GM19328 (cell line): ENCODE data around the gene SAE1.
"Not testable (repeated sequence)": the region's sequence is repeated elsewhere in the genome, so short reads cannot be mapped to it uniquely, and the experiment has no call there.

ENCODE experiments used
- ATAC-seq: cut with Tn5 transposase; IDR thresholded peaks from one replicate; pipeline ENCODE4 v1.9.1; 2021; ENCODE audit warnings: mild to moderate bottlenecking, moderate library complexity; ENCODE audit not compliant: unreplicated experiment

SAE1 gene

GRCh38 chr19:47130589-47131227 is at the start of gene SAE1:
SAE1 (plus strand) TSS chr19:47130835; CDS start chr19:47130931, 96 bp downstream.
- peak; percentile 84 for ATAC-seq

DNA sequence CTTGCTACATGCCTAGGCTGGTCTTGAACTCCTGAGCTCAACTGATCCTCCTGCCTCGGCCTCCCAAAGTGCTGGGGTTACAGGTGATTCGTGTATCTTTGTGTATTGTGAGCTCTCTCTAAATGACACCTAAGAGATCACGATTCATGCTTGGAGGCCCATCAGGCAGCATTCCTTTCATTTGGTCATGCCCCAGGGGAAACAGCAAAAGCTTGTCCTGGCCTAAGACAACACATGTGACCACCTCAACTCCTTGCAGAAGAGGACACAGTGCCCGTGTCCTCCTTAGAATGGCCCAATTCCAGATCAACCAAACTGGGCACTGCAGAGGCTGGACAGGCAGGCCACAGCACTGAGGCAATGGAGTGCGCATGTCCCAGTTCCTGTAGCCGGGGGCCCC is 49.5 kb upstream of the SAE1 start:
- no peak for ATAC-seq

DNA sequence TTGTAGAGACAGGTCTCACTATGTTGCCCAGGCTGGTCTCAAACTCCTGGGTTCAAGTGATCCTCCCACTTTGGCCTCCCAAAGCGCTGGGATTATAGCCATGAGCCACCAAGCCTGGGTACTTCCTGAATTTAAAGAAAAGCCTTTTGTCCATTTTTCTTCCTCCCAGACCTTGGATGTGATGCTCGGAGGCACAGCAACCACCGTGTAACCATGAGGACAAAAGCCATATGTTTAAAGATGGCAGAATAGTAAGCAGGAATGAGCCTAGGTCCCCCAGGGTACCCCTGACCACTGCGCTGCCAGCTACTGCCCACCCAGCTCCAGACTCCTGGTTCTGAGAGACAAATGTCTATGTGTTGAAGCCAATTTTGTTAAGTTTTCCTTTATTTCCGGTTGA is 48.1 kb upstream of the SAE1 start:
- ATAC-seq, result no peak

DNA sequence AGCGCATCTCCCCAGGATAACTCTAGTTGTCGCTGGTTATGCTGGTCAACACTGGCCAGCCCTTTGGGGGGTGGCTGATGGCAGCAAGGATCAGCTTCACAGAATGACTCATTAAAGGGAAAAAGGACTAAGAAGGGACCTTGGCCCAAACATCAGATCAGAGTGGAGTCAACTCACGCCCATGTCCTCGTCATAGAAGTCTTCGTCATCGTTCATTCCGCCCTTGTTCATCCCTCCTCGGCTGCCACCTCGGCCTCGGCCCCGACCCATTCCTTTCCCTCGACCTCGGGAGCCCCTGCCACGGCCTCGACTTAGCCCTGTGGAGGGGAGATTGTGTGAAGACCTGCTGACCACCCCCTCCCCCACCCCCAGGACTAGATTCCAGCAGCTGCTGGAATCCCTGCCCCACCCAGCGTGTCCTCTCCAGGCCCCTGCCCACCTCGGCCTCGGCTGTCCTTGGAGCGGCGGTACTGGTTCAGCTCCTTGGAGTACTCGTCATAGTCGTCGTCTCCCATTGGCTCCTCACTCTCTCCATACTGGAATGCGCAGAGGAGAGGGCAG is 45.7 kb upstream of the SAE1 start:
- no peak for ATAC-seq

- no peak for ATAC-seq
Observed at GRCh38 chr19:47086280-47086679, 44.4 kb upstream of the SAE1 start.

- no peak for ATAC-seq
Observed at GRCh38 chr19:47089767-47090350, 40.8 kb upstream of the SAE1 start.

GRCh38 chr19:47093254-47093653 is 37.4 kb upstream of the SAE1 start:
- no peak for ATAC-seq

DNA sequence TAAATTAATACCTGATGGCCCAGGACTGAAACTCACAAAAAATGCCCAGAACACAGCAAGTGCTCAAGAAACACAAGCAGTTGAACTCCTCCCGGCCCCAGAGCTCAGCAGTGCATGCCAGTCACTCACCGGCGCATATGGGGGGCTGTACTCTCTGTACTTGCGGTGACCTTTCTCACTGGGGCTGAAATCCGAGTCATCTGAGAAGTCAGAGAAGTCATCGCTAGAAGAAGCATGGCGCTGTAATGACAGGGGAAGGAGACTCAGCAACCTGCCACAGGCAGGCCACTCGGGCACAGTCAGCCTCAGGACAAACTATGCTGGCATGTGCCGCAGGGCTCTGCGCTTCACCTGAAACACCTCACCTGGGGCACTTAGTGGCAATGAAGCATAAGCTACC is 36.8 kb upstream of the SAE1 start:
- no peak for ATAC-seq

GRCh38 chr19:47094557-47095475 is 35.8 kb upstream of the SAE1 start:
- no peak for ATAC-seq

- ATAC-seq, result no peak
Observed at GRCh38 chr19:47095476-47096099, 35.0 kb upstream of the SAE1 start.

- ATAC-seq, result no peak
Observed at GRCh38 chr19:47096100-47096704, 34.4 kb upstream of the SAE1 start.

GRCh38 chr19:47096721-47097120 is 33.9 kb upstream of the SAE1 start:
- no peak for ATAC-seq

DNA sequence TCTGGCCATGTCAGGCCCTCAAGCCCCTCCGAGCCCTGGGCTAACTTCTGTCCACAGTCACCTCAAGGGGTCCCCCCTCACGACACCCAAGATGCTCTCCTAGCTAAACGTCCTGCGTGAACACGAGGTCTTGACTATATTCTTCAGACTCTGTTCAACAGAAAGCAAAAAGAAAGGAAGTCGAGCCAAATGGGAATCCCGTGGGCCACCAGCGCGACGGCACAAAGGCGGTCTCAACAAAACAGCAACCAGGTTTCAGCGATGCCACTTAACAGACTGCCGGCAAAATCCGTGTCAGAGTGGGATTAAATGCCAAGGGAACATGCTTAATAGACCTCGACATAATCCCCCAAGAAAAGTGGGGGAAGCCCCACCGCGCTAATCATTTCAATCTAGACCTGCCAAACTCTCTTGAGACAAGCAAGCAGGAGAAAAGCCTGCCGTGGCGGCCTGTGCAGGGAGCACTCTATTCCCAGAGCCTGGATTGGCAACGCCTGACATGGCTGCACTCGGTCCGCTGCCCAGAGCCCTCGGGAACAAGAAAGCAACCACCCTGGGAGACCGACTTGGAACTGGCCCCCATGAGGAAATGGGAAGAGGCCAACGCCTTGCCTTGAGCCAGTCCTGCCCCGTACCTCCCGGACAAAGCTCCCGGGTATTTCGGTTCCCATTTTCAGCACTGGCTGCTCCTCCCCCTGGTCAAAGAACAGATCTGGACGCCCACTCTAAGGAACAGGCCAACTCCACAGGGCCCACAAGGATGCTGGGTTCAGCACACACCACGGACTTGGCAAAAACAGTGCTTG is 33.0 kb upstream of the SAE1 start:
- no peak for ATAC-seq

DNA sequence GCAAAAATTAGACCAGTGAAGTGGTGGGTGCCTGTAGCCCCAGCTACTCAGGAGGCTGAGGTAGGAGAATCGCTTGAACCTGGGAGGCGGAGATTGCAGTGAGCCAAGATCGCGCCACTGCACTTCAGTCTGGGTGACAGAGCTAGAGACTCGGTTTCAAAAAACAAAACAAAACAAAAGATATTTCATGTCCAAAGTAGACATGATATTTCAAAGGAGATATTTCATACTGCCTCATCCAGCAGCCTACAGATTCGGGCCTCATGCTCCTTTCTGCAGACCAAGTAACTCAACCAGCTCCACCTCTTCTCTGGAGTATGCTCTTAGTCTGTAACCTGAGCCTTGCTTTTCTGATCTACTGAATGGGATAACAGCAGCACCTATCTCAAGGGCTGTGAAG is 32.0 kb upstream of the SAE1 start:
- no peak for ATAC-seq

DNA sequence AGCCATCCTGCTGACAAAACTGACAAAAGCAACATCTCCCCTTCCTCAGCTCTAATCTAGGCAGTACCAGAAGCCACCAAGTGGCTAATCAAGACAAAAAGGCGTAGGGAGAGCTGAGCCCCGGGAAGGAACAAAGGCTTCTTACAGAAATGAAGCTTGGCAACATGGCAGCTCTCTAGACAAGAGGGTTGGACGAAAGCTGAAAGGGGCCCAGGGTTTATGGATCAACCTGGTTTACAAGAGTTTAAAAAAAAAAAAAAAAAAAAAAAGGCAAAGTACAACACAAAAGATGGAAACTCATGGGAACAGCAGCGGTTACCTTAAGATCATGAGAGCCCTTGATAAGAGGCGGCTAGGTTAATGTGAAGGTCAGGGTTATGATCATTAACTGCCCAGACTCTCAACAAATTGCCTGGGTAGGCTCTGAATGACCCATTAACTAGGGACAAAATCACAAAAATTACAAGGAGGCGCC is 31.0 kb upstream of the SAE1 start:
- ATAC-seq, result no peak

DNA sequence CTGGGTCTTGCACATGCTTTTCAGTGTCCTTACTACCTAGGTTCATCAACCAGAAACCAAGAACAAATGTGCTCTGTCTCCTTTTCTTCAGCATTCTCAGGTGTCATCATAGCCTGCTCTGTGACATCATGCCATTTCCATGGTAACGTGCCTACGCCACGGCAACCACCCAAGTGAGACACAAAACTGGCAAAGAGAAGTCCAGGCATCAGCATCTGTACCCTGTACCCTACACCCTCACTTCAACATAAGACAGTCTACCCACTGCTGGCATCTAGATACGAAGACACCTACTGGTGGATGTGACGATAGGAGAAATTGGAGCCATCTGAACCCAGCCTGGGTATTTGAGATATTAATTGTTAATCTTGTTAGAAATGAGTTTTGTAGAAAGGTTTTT is 30.3 kb upstream of the SAE1 start:
- no peak for ATAC-seq

- ATAC-seq, result not testable (repeated sequence)
Observed at GRCh38 chr19:47101116-47101515, 29.5 kb upstream of the SAE1 start.

DNA sequence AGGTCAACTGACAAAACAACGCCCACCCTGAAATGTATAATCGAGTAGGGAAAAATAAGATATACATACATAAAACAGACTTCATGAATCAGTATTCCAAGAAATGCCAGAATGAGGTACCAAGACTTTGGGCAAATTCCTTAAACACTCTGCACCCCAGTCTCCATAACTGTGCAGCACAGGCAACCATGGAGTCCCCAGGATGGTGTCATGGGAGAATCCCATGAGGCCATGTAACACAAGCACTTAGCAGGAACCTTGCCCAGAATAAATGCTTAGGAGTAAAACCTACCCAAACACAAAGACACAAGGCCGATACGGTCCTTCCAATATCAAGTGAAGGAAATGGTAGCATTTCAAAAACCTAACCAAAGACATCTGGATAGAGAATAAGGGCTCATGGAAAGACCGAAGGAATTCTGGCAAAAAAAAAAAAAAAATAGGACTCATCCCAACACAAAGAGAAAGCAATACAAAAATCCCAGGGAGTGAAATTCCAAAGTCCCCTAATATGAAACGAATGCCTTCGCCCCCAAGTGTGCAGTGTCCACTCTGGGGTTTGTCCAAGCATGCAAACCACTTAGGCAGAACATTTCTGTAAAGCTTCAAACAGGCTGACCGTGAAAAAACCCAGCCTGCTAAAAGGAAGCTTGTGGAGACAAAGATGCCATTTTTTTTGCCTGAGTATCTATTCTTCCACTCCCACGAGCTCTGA is 28.1 kb upstream of the SAE1 start:
- no peak for ATAC-seq

DNA sequence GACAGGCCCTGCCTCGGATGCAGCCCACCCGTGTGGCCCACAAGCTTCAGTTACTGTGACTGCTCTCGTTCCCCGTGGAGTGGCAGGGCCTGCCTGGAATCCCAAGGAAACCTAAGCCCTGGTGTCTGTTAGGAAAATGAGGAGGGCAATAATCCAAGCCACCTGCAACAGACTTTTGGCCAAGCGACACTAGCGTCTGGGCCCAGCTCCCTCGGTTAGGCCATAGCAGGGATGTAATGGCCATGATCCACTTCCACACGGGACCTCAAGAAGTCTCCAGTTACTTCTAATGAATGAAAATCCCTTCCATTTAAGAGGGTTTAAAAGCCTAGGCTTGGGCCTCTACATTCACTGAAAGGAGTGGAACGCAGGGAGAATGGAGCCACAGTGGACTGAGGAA is 26.0 kb upstream of the SAE1 start:
- no peak for ATAC-seq
